H9 (cell line): Measurements from ENCODE around the gene PREX1. TPM values are rescaled to one million over a fixed set of nuclear protein-coding genes. Genes with fewer than 3 reads are reported as not detected.

Source experiments
- DNase-seq: peaks from one replicate; pipeline ENCODE4 v3.0.0-alpha.2; 2017
- H2AFZ ChIP-seq: one replicate; pipeline ENCODE4 v1.6.1; 2013; ENCODE audit warnings: mild to moderate bottlenecking, low read length, control low read depth, moderate library complexity
- H2AK5ac ChIP-seq: 2 replicates; pipeline ENCODE4 v1.6.1; 2013; ENCODE audit warnings: low read length, control low read depth, mixed read lengths; ENCODE audit not compliant: insufficient read length
- H2BK120ac ChIP-seq: one replicate; pipeline ENCODE4 v1.6.1; 2013; ENCODE audit warnings: low read depth, mild to moderate bottlenecking, low read length, control low read depth, inconsistent platforms; ENCODE audit not compliant: poor library complexity, severe bottlenecking
- H2BK12ac ChIP-seq: 2 replicates; pipeline ENCODE4 v1.6.1; 2013; ENCODE audit warnings: low read length, control low read depth, mixed read lengths, low read depth; ENCODE audit not compliant: insufficient read length
- H2BK15ac ChIP-seq: 2 replicates; pipeline ENCODE4 v1.6.1; 2013; ENCODE audit warnings: low read depth, low read length, control low read depth
- H2BK20ac ChIP-seq: one replicate; pipeline ENCODE4 v1.6.1; 2013; ENCODE audit warnings: low read depth, mild to moderate bottlenecking, low read length, control low read depth, inconsistent platforms; ENCODE audit not compliant: poor library complexity, severe bottlenecking
- H2BK5ac ChIP-seq: 2 replicates; pipeline ENCODE4 v1.6.1; 2013; ENCODE audit warnings: low read length, control low read depth, mixed read lengths; ENCODE audit not compliant: insufficient read length
- H3K14ac ChIP-seq: 2 replicates; pipeline ENCODE4 v1.6.1; 2013; ENCODE audit warnings: low read length, control low read depth; ENCODE audit not compliant: insufficient read depth
- H3K18ac ChIP-seq: 2 replicates; pipeline ENCODE4 v1.6.1; 2013; ENCODE audit warnings: low read depth, mild to moderate bottlenecking, mixed read lengths, low read length, control low read depth; ENCODE audit not compliant: insufficient read length
- H3K23ac ChIP-seq: 2 replicates; pipeline ENCODE4 v1.6.1; 2013; ENCODE audit warnings: low read length, control low read depth, mixed read lengths, low read depth; ENCODE audit not compliant: insufficient read length
- H3K23me2 ChIP-seq: 2 replicates; pipeline ENCODE4 v1.6.1; 2013; ENCODE audit warnings: low read depth, mild to moderate bottlenecking, mixed read lengths, low read length, control low read depth; ENCODE audit not compliant: insufficient read length, poor library complexity, severe bottlenecking
- H3K27ac ChIP-seq: 2 replicates; pipeline ENCODE4 v1.5.1; 2013; ENCODE audit warnings: low read length, control low read depth, mixed read lengths, low read depth; ENCODE audit not compliant: insufficient read length
- H3K27me3 ChIP-seq: 2 replicates; pipeline ENCODE4 v1.6.1; 2013; ENCODE audit warnings: low read length, control low read depth, inconsistent platforms; ENCODE audit not compliant: insufficient read depth
- H3K4ac ChIP-seq: 2 replicates; pipeline ENCODE4 v1.6.1; 2013; ENCODE audit warnings: low read depth, mild to moderate bottlenecking, control low read depth, inconsistent platforms, low read length, moderate library complexity
- H3K4me1 ChIP-seq: 2 replicates; pipeline ENCODE4 v1.6.1; 2013; ENCODE audit warnings: low read length, control low read depth, inconsistent platforms; ENCODE audit not compliant: insufficient read depth
- H3K4me2 ChIP-seq: 2 replicates; pipeline ENCODE4 v1.6.1; 2013; ENCODE audit warnings: low read length, control low read depth, mixed read lengths; ENCODE audit not compliant: insufficient read length, insufficient read depth
- H3K56ac ChIP-seq: 2 replicates; pipeline ENCODE4 v1.6.1; 2013; ENCODE audit warnings: low read depth, mild to moderate bottlenecking, mixed read lengths, low read length, control low read depth; ENCODE audit not compliant: insufficient read length
- H3K79me1 ChIP-seq: 2 replicates; pipeline ENCODE4 v1.6.1; 2013; ENCODE audit warnings: low read depth, mild to moderate bottlenecking, moderate library complexity, low read length, control low read depth, inconsistent platforms; ENCODE audit not compliant: insufficient read depth, poor library complexity, severe bottlenecking
- H3K79me2 ChIP-seq: 2 replicates; pipeline ENCODE4 v1.6.1; 2013; ENCODE audit warnings: low read length, control low read depth, inconsistent platforms; ENCODE audit not compliant: insufficient read depth
- H3K9ac ChIP-seq: 2 replicates; pipeline ENCODE4 v1.6.1; 2013; ENCODE audit warnings: low read length, control low read depth, mixed read lengths; ENCODE audit not compliant: insufficient read length; ENCODE audit errors: extremely low read depth
- H3K9me3 ChIP-seq: one replicate; pipeline ENCODE4 v1.6.1; 2013; ENCODE audit warnings: low read depth, low read length, inconsistent platforms; ENCODE audit not compliant: control insufficient read depth
- H3T11ph ChIP-seq: one replicate; pipeline ENCODE4 v1.6.1; 2013; ENCODE audit warnings: mild to moderate bottlenecking, low read length, control low read depth, inconsistent platforms
- H4K20me1 ChIP-seq: one replicate; pipeline ENCODE4 v1.6.1; 2013; ENCODE audit not compliant: control insufficient read depth, insufficient read length, insufficient read depth
- H4K5ac ChIP-seq: 2 replicates; pipeline ENCODE4 v1.6.1; 2013; ENCODE audit warnings: low read depth, mild to moderate bottlenecking, mixed read lengths, low read length, control low read depth; ENCODE audit not compliant: insufficient read length
- H4K8ac ChIP-seq: replicated peaks from 2 replicates; pipeline ENCODE4 v1.6.1; 2013; ENCODE audit warnings: low read length, control low read depth, mixed read lengths, low read depth; ENCODE audit not compliant: insufficient read length
- H4K91ac ChIP-seq: 2 replicates; pipeline ENCODE4 v1.6.1; 2013; ENCODE audit warnings: low read depth, mild to moderate bottlenecking, moderate library complexity, mixed read lengths, low read length, control low read depth; ENCODE audit not compliant: insufficient read length
- H3K27ac Mint-ChIP-seq, 3 experiments: 2 replicates in 2 of 3; 3 replicates in 1 of 3; pipeline ENCODE4 v1.8.0; 2020 to 2021; ENCODE audit warnings: mixed read lengths in 3 of 3, mild to moderate bottlenecking in 1 of 3, moderate library complexity in 1 of 3
- H3K27me3 Mint-ChIP-seq: 2 replicates; pipeline ENCODE4 v1.8.0; 2021; ENCODE audit warnings: low read depth, mild to moderate bottlenecking, moderate library complexity, mixed read lengths
- H3K36me3 Mint-ChIP-seq, 3 experiments: 2 replicates in 2 of 3; 3 replicates in 1 of 3; pipeline ENCODE4 v1.8.0; 2020 to 2021; ENCODE audit warnings: low read depth in 3 of 3, mixed read lengths in 3 of 3; ENCODE audit not compliant: insufficient read depth in 1 of 3
- H3K4me1 Mint-ChIP-seq, 2 experiments: 2 replicates each; pipeline ENCODE4 v1.8.0; 2020; ENCODE audit warnings: mixed read lengths in 2 of 2
- H3K4me3 Mint-ChIP-seq, 2 experiments: 2 replicates in 1 of 2; 3 replicates in 1 of 2; pipeline ENCODE4 v1.8.0; 2020 to 2021; ENCODE audit warnings: mild to moderate bottlenecking in 2 of 2, mixed read lengths in 2 of 2, moderate library complexity in 1 of 2
- H3K9me3 Mint-ChIP-seq, 2 experiments: 2 replicates in 1 of 2; 3 replicates in 1 of 2; pipeline ENCODE4 v1.8.0; 2020; ENCODE audit warnings: mild to moderate bottlenecking in 2 of 2, mixed read lengths in 2 of 2, moderate library complexity in 1 of 2
- CTCF ChIP-seq: fragments of 200-600 bp; sonication (generic); conservative IDR thresholded peaks from 3 replicates; pipeline ENCODE4 v1.8.0; 2021; ENCODE audit warnings: antibody characterized with exemption, mild to moderate bottlenecking
- WGBS: extraction: QIAGEN DNeasy Blood & Tissue Kit; methylation state at CpG from one replicate; pipeline ENCODE4 v1.1.7; 2013; ENCODE audit warnings: missing lambda C conversion rate, low lambda C conversion rate, mixed read lengths; ENCODE audit not compliant: insufficient read length; ENCODE audit errors: extremely low coverage; 5-methylcytosine and 5-hydroxymethylcytosine counted together
- total RNA-seq: library from RNA; stranded (reverse); gene quantifications from 2 replicates; pipeline ENCODE4 v1.2.1, GENCODE V29; 2021

PREX1 gene
- total RNA-seq, 1 experiment from 2014 or later: 6.6 TPM

GRCh38 chr20:48697845-48698491 is 129.8 kb downstream of the PREX1 start:
- Histone ChIP-seq H2AK5ac (no peak overlapping the region), H4K20me1 (no peaks in the 10 kb centered on the region), H3K56ac (no peak overlapping the region), H3K4me2 (no peak overlapping the region), H2BK12ac (no peak overlapping the region), H2AFZ (no peak overlapping the region), H3K79me2 (no peaks in the 10 kb centered on the region), H4K91ac (no peak overlapping the region), H3K4me1 (no peaks in the 10 kb centered on the region), H3K4ac (no peak overlapping the region), H3K9ac (no peak overlapping the region), H2BK5ac (no peak overlapping the region), H3K23me2 (no peaks in the 10 kb centered on the region), H3K23ac (no peak overlapping the region), H2BK15ac (no peak overlapping the region), H4K5ac (no peak overlapping the region), H3K9me3 (no peaks in the 10 kb centered on the region), H3K18ac (no peak overlapping the region), H2BK20ac (no peak overlapping the region), H3T11ph (no peak overlapping the region), H2BK120ac (no peak overlapping the region), H3K79me1 (no peaks in the 10 kb centered on the region), H4K8ac (no peak overlapping the region), H3K27ac (no peak overlapping the region), H3K14ac (no peak overlapping the region; the same call in 1 of the 2 replicates), H3K27me3 (no peaks in the 10 kb centered on the region)
- no peaks in the 10 kb centered on the region for H3K27me3 Mint-ChIP-seq
- no peak for DNase-seq
- no peaks in the 10 kb centered on the region; a peak in 1 of 7 replicates for H3K36me3 Mint-ChIP-seq
- whole genome bisulfite sequencing: no CpG with 5 or more reads among the region's 8 CpGs
- H3K4me1 Mint-ChIP-seq: peaks cover 5 to 6% of the 10 kb centered on the region in 2 experiments
- no peaks in the 10 kb centered on the region for H3K9me3 Mint-ChIP-seq
- peak overlapping the region in 2 of 3 experiments; percentile 6 to 52; a peak in 3 of 7 replicates for H3K27ac Mint-ChIP-seq
- no peak for TF ChIP-seq CTCF
- no peak overlapping the region for H3K4me3 Mint-ChIP-seq
